Measurements from ENCODE around the gene FBXO2.

GRCh38 chr1:11671544-11672286 is 17.5 kb upstream of the FBXO2 start:
- TF ChIP-seq ZNF384 (IDR thresholded peaks at IDR 0.05) (no peak), ARNT (IDR thresholded peaks at IDR 0.05) (no peak), SUZ12 (IDR thresholded peaks at IDR 0.05) (no peak), FOXA1 (IDR thresholded peaks at IDR 0.05) (no peak), ELF4 (IDR thresholded peaks at IDR 0.05) (no peak)
